HT1080 (cell line): ENCODE results near the gene HP. TPM values are rescaled to one million over a fixed set of nuclear protein-coding genes. Genes with fewer than 3 reads are reported as not detected.
"Not testable (repeated sequence)": the region's sequence is repeated elsewhere in the genome, so short reads cannot be mapped to it uniquely, and the experiment has no call there.

Source experiments
- DNase-seq: peaks from one replicate; pipeline ENCODE4 v3.0.0-alpha.2; 2015; ENCODE audit warnings: low read depth
- polyA plus RNA-seq, 2 experiments: library from polyadenylated mRNA; depleted of rRNA; stranded (reverse); fragments of >200 nt; gene quantifications; 2 replicates each; pipeline ENCODE4 v1.2.3, GENCODE V29; 2015
- total RNA-seq: library from RNA; depleted of rRNA; stranded (reverse); fragments of >200 nt; shearing (Covaris generic); gene quantifications from 2 replicates; pipeline ENCODE4 v1.2.3, GENCODE V29; 2014; rRNA removed

The HP gene
- total RNA-seq = not detected in 2 replicates
- not detected in 2 replicates for polyA plus RNA-seq (2015; cell fraction: cytosol; rRNA removed)
- not detected in 2 replicates for polyA plus RNA-seq (2015; cell fraction: nucleus; rRNA removed)

- DNase-seq = not testable (repeated sequence)
These were observed at the start of gene HP for GRCh38 chr16:72054254-72054847. HP (plus strand) TSS chr16:72054505; CDS start chr16:72054653, 148 bp downstream.

- not testable (repeated sequence) for DNase-seq
These were observed 46.3 kb upstream of the HP start for GRCh38 chr16:72008065-72008423.

GRCh38 chr16:72008424-72009216, 45.7 kb upstream of the HP start, which contains the start of gene DHODH:
DHODH (plus strand) TSS chr16:72008744; CDS start chr16:72008765, 21 bp downstream.
- DNase-seq = peak; percentile 99

GRCh38 chr16:72009779-72010178, 44.5 kb upstream of the HP start:
- no peak for DNase-seq

GRCh38 chr16:72012607-72013006, 41.7 kb upstream of the HP start:
- DNase-seq = no peak

GRCh38 chr16:72013389-72013788, 40.9 kb upstream of the HP start:
- no peak for DNase-seq

- no peak for DNase-seq
These were observed 40.3 kb upstream of the HP start for GRCh38 chr16:72013888-72014581.

- no peak for DNase-seq
These were observed 39.6 kb upstream of the HP start for GRCh38 chr16:72014675-72015074.

GRCh38 chr16:72015124-72015523, 39.2 kb upstream of the HP start:
- no peak for DNase-seq

- DNase-seq = no peak
These were observed 35.8 kb upstream of the HP start for GRCh38 chr16:72018470-72018869.

- no peak for DNase-seq
These were observed 33.3 kb upstream of the HP start for GRCh38 chr16:72021043-72021442.

- no peak for DNase-seq
These were observed 32.2 kb upstream of the HP start for GRCh38 chr16:72022127-72022526.

- DNase-seq = no peak
These were observed 30.3 kb upstream of the HP start for GRCh38 chr16:72023962-72024361.

- no peak for DNase-seq
These were observed 29.4 kb upstream of the HP start for GRCh38 chr16:72024862-72025382.

- no peak for DNase-seq
These were observed 28.7 kb upstream of the HP start for GRCh38 chr16:72025404-72026114.

- DNase-seq = no peak
These were observed 26.5 kb upstream of the HP start for GRCh38 chr16:72027669-72028378.

GRCh38 chr16:72029567-72030271, 24.6 kb upstream of the HP start:
- no peak for DNase-seq

GRCh38 chr16:72033437-72033836, 20.9 kb upstream of the HP start:
- DNase-seq = no peak

- no peak for DNase-seq
These were observed 18.2 kb upstream of the HP start for GRCh38 chr16:72036098-72036497.

- peak; percentile 23 for DNase-seq
These were observed 12.1 kb upstream of the HP start for GRCh38 chr16:72042157-72042660.
